BJ (cell line): Measurements from ENCODE around the gene PCNT. TPM values are rescaled to one million over a fixed set of nuclear protein-coding genes. Genes with fewer than 3 reads are reported as not detected.

Experiments used
- CTCF ChIA-PET: fragments of 350-600 bp; formaldehyde crosslinking; extraction: SDS; loops from one replicate; lab custom pipeline; 2021; ENCODE audit warnings: antibody characterized with exemption, inconsistent platforms; lab: Yijun Ruan, JAX
- POLR2A ChIA-PET: fragments of 300-600 bp; sonication (Branson Sonifier 250); formaldehyde crosslinking; extraction: SDS; loops from one replicate; lab custom pipeline; 2021; ENCODE audit warnings: antibody characterized with exemption; lab: Charles Lee
- DNase-seq: peaks from one replicate; pipeline ENCODE4 v3.0.0-alpha.2; 2011; ENCODE audit warnings: low read depth
- H3K27me3 ChIP-seq: 2 replicates; pipeline ENCODE4 v1.6.0; 2011; ENCODE audit warnings: low read length; ENCODE audit not compliant: control insufficient read depth, insufficient read depth
- H3K36me3 ChIP-seq: 2 replicates; pipeline ENCODE4 v1.5.1; 2011; ENCODE audit warnings: low read length; ENCODE audit not compliant: control insufficient read depth, insufficient read depth
- H3K4me3 ChIP-seq: 2 replicates; pipeline ENCODE4 v1.5.1; 2011; ENCODE audit warnings: low read depth, mild to moderate bottlenecking, control low read depth, low read length
- CTCF ChIP-seq: IDR thresholded peaks from 2 replicates; pipeline ENCODE4 v1.5.1; 2011; ENCODE audit warnings: low read depth, mild to moderate bottlenecking, control low read depth, inconsistent platforms, low read length, moderate library complexity; ENCODE audit not compliant: insufficient read depth
- polyA plus RNA-seq: library from polyadenylated mRNA; depleted of rRNA; stranded (reverse); fragments of >200 nt; gene quantifications from 2 replicates; pipeline ENCODE4 v1.2.3, GENCODE V29; 2011

The PCNT gene
- polyA plus RNA-seq, 1 experiment, result 11.0 TPM

GRCh38 chr21:46469275-46469674, 145.3 kb downstream of the PCNT start:
- no peak for DNase-seq
- Histone ChIP-seq H3K27me3 (no peaks in the 10 kb centered on the region), H3K36me3 (peaks cover 3% of the 10 kb centered on the region), H3K4me3 (no peak overlapping the region)
- POLR2A ChIA-PET, result no interaction called here
- CTCF ChIA-PET, result interaction anchor here (0.7 kb wide), 1 partner anchor 12 kb away, joined by 3 read pairs; no protein-coding TSS in a partner anchor
- no peak for TF ChIP-seq CTCF

- no peaks in the 10 kb centered on the region for H3K27me3 ChIP-seq
- no peak overlapping the region for H3K4me3 ChIP-seq
- no peak for DNase-seq
- ChIA-PET CTCF (interaction anchor here (1.2 kb wide), 1 partner anchor 8 kb away, joined by 3 read pairs; no protein-coding TSS in a partner anchor), POLR2A (no interaction called here)
- no peak for TF ChIP-seq CTCF
- peaks cover 3% of the 10 kb centered on the region for H3K36me3 ChIP-seq
Measured at GRCh38 chr21:46471514-46471913, 147.6 kb downstream of the PCNT start.

GRCh38 chr21:46472246-46472645, 148.3 kb downstream of the PCNT start:
- ChIA-PET CTCF (interaction anchor here (1.2 kb wide), 1 partner anchor 9 kb away, joined by 3 read pairs; no protein-coding TSS in a partner anchor), POLR2A (no interaction called here)
- no peaks in the 10 kb centered on the region for H3K27me3 ChIP-seq
- DNase-seq, result no peak
- TF ChIP-seq CTCF, result no peak
- peaks cover 3% of the 10 kb centered on the region for H3K36me3 ChIP-seq
- H3K4me3 ChIP-seq, result no peak overlapping the region

GRCh38 chr21:46474382-46474781, 150.4 kb downstream of the PCNT start:
- ChIA-PET CTCF (no interaction called here), POLR2A (no interaction called here)
- no peak for TF ChIP-seq CTCF
- no peak overlapping the region for H3K4me3 ChIP-seq
- H3K36me3 ChIP-seq, result peaks cover 3% of the 10 kb centered on the region
- no peak for DNase-seq
- H3K27me3 ChIP-seq, result no peaks in the 10 kb centered on the region

GRCh38 chr21:46475296-46475695, 151.3 kb downstream of the PCNT start:
- TF ChIP-seq CTCF, result no peak
- no peak for DNase-seq
- Histone ChIP-seq H3K36me3 (peaks cover 1% of the 10 kb centered on the region; the same call in 1 of the 2 replicates), H3K27me3 (no peaks in the 10 kb centered on the region), H3K4me3 (no peak overlapping the region)
- POLR2A ChIA-PET, result no interaction called here
- CTCF ChIA-PET, result no interaction called here
